IPS DF 6.9 (cell line): Measurements from ENCODE around the gene AVPR1B.

Experiments used
- DNase-seq: peaks from one replicate; pipeline ENCODE4 v3.0.0-alpha.2; 2013; ENCODE audit warnings: low read depth, low spot score
- H3K27ac ChIP-seq: one replicate; pipeline ENCODE4 v1.5.1; 2013; ENCODE audit warnings: low read length, control low read depth
- H3K27me3 ChIP-seq: 2 replicates; pipeline ENCODE4 v1.6.1; 2013; ENCODE audit warnings: mild to moderate bottlenecking, low read length; ENCODE audit not compliant: control insufficient read depth, insufficient read depth
- H3K36me3 ChIP-seq: 2 replicates; pipeline ENCODE4 v1.6.1; 2013; ENCODE audit warnings: low read length; ENCODE audit not compliant: control insufficient read depth, insufficient read depth
- H3K4me1 ChIP-seq: 2 replicates; pipeline ENCODE4 v1.6.1; 2013; ENCODE audit warnings: low read length; ENCODE audit not compliant: control insufficient read depth, insufficient read depth
- H3K4me3 ChIP-seq: 2 replicates; pipeline ENCODE4 v1.5.1; 2013; ENCODE audit warnings: mild to moderate bottlenecking, low read length
- H3K9me3 ChIP-seq: 2 replicates; pipeline ENCODE4 v1.6.1; 2013; ENCODE audit warnings: low read length, inconsistent platforms; ENCODE audit not compliant: control insufficient read depth, insufficient read depth
- WGBS: extraction: QIAGEN DNeasy Blood & Tissue Kit; methylation state at CpG from one replicate; pipeline ENCODE4 v1.1.7; 2013; ENCODE audit warnings: mixed read lengths, missing lambda C conversion rate; ENCODE audit not compliant: insufficient read length, insufficient coverage; 5-methylcytosine and 5-hydroxymethylcytosine counted together

The AVPR1B gene

GRCh38 chr1:206117151-206117948, at the start of gene AVPR1B:
AVPR1B (minus strand) TSS chr1:206117388; CDS start chr1:206116890, 498 bp downstream.
- peaks cover 8% of the 10 kb centered on the region; the same call in 1 of the 2 replicates for H3K27me3 ChIP-seq
- no peak for DNase-seq
- no peaks in the 10 kb centered on the region for H3K36me3 ChIP-seq
- WGBS: no CpG with 5 or more reads among the region's 55 CpGs
- no peaks in the 10 kb centered on the region for H3K9me3 ChIP-seq
- H3K27ac ChIP-seq: no peak within 1 kb of the TSS
- peak within 1 kb of the TSS; percentile 49; the same call in 1 of the 2 replicates for H3K4me3 ChIP-seq
- H3K4me1 ChIP-seq: peaks cover 3% of the 10 kb centered on the region; the same call in 1 of the 2 replicates

- no CpG with 5 or more reads among the region's 3 CpGs for WGBS
- no peaks in the 10 kb centered on the region for H3K36me3 ChIP-seq
- no peak for DNase-seq
These were observed 28.6 kb upstream of the AVPR1B start for GRCh38 chr1:206145771-206146290.

GRCh38 chr1:206144605-206145004, 27.4 kb upstream of the AVPR1B start:
- H3K36me3 ChIP-seq: no peaks in the 10 kb centered on the region
- no peaks in the 10 kb centered on the region for H3K27me3 ChIP-seq
- no peaks in the 10 kb centered on the region for H3K9me3 ChIP-seq
- WGBS: no CpG with 5 or more reads among the region's 2 CpGs
- no peaks in the 10 kb centered on the region for H3K4me1 ChIP-seq
- no peak overlapping the region for H3K27ac ChIP-seq
- DNase-seq: no peak
- no peak overlapping the region for H3K4me3 ChIP-seq

More at GRCh38 chr1:206145771-206146290, 28.6 kb upstream of the AVPR1B start:
- H3K27me3 ChIP-seq: no peaks in the 10 kb centered on the region
- H3K9me3 ChIP-seq: no peaks in the 10 kb centered on the region
- no peaks in the 10 kb centered on the region for H3K4me1 ChIP-seq
- H3K4me3 ChIP-seq: no peak overlapping the region
- H3K27ac ChIP-seq: no peak overlapping the region

- no peak for DNase-seq
- no CpG with 5 or more reads among the region's 15 CpGs for WGBS
These were observed 26.5 kb upstream of the AVPR1B start for GRCh38 chr1:206143537-206144172.

GRCh38 chr1:206142770-206143169, 25.6 kb upstream of the AVPR1B start:
- H3K27me3 ChIP-seq: no peaks in the 10 kb centered on the region
- H3K36me3 ChIP-seq: no peaks in the 10 kb centered on the region
- WGBS: no CpG with 5 or more reads among the region's 2 CpGs
- H3K4me1 ChIP-seq: no peaks in the 10 kb centered on the region
- no peaks in the 10 kb centered on the region for H3K9me3 ChIP-seq
- no peak for DNase-seq
- H3K27ac ChIP-seq: no peak overlapping the region
- H3K4me3 ChIP-seq: no peak overlapping the region

More at GRCh38 chr1:206143537-206144172, 26.5 kb upstream of the AVPR1B start:
- Histone ChIP-seq H3K4me1 (no peaks in the 10 kb centered on the region), H3K27me3 (no peaks in the 10 kb centered on the region), H3K27ac (no peak overlapping the region), H3K9me3 (no peaks in the 10 kb centered on the region), H3K36me3 (no peaks in the 10 kb centered on the region), H3K4me3 (no peak overlapping the region)

- Histone ChIP-seq H3K27me3 (no peaks in the 10 kb centered on the region), H3K4me1 (no peaks in the 10 kb centered on the region), H3K27ac (no peak overlapping the region), H3K4me3 (no peak overlapping the region), H3K36me3 (no peaks in the 10 kb centered on the region), H3K9me3 (no peaks in the 10 kb centered on the region)
- no peak for DNase-seq
- no CpG with 5 or more reads among the region's 3 CpGs for WGBS
These were observed 24.8 kb upstream of the AVPR1B start for GRCh38 chr1:206142011-206142410.

GRCh38 chr1:206136241-206136640, 19.1 kb upstream of the AVPR1B start:
- Histone ChIP-seq H3K4me1 (no peaks in the 10 kb centered on the region), H3K27ac (no peak overlapping the region), H3K4me3 (no peak overlapping the region), H3K9me3 (no peaks in the 10 kb centered on the region), H3K27me3 (no peaks in the 10 kb centered on the region), H3K36me3 (no peaks in the 10 kb centered on the region)
- no peak for DNase-seq
- 100% methylated on average over 1 of the region's 2 CpGs for WGBS

GRCh38 chr1:206135248-206135647, 18.1 kb upstream of the AVPR1B start:
- no peaks in the 10 kb centered on the region for H3K9me3 ChIP-seq
- no peak overlapping the region for H3K4me3 ChIP-seq
- no peaks in the 10 kb centered on the region for H3K36me3 ChIP-seq
- no peaks in the 10 kb centered on the region for H3K27me3 ChIP-seq
- H3K4me1 ChIP-seq: no peaks in the 10 kb centered on the region
- WGBS: no CpG with 5 or more reads among the region's 2 CpGs
- DNase-seq: no peak
- no peak overlapping the region for H3K27ac ChIP-seq

- DNase-seq: no peak
These were observed 16.7 kb upstream of the AVPR1B start for GRCh38 chr1:206133751-206134415.

GRCh38 chr1:206131037-206131436, 13.8 kb upstream of the AVPR1B start:
- Histone ChIP-seq H3K4me1 (no peaks in the 10 kb centered on the region), H3K4me3 (no peak overlapping the region), H3K36me3 (no peaks in the 10 kb centered on the region), H3K27me3 (no peaks in the 10 kb centered on the region), H3K27ac (no peak overlapping the region), H3K9me3 (no peaks in the 10 kb centered on the region)
- DNase-seq: no peak
- WGBS: no CpG with 5 or more reads among the region's 7 CpGs

More at GRCh38 chr1:206133751-206134415, 16.7 kb upstream of the AVPR1B start:
- Histone ChIP-seq H3K36me3 (no peaks in the 10 kb centered on the region), H3K27me3 (no peaks in the 10 kb centered on the region), H3K9me3 (no peaks in the 10 kb centered on the region), H3K4me3 (no peak overlapping the region), H3K27ac (no peak overlapping the region), H3K4me1 (no peaks in the 10 kb centered on the region)
- WGBS: no CpG with 5 or more reads among the region's 7 CpGs
